ENCODE results near the gene SPATA19. TPM values are rescaled to one million over a fixed set of nuclear protein-coding genes. Genes with fewer than 3 reads are reported as not detected.

The SPATA19 gene
- total RNA-seq, 4 donors from 2014 or later: not detected

DNA sequence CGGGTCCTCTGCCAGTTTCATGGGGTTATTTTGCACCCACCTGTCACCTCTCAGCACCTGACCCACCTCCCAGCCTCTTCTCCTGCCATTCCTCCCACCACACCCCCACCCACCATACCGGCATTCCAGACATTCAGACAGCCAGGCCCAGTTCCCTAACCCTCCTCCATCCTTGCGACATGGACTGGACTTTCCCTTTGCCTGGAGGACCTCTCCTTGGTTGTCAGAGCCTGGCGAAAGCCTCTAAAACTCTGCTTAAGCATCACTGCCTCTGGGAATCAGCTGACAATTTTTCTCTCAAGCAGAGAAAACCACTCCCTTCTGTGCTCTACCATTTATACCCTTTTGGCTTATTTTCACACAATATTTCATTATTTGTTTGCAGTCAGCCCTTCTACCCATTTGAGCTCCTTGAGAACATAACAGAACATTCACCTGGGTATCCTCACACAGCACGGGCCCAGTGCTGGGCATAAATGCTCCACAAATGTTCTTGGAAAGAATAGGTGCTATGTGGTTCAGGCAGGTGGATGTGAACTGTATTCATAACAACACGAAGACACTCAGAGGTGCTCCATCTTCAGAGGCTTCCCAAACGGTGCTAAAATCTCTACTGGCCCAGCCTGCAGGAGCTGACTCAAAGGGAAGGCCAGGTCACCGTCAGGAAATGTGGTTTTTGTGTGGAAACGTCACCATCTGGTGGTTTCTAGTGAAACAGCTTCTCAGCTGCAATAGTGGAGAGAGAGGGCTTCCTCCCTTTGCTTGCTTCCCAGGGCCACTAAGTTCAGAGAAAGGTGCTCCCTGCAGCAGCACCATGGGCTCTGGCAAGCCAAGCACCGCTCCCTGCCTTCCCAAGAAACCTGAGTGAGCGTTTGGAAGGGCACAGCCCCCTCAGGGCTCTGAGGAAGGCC lies 10.4 kb downstream of the SPATA19 start:
- Histone ChIP-seq H3K4me3 (no peak overlapping the region), H3K4me1 (no peaks in the 10 kb centered on the region), H3K9me3 (no peaks in the 10 kb centered on the region), H3K27me3 (no peaks in the 10 kb centered on the region), H3K36me3 (no peaks in the 10 kb centered on the region), H3K27ac (no peak overlapping the region)
- peak in 1 of 3 donors; percentile 53 for DNase-seq
- TF ChIP-seq, protein P1, sequence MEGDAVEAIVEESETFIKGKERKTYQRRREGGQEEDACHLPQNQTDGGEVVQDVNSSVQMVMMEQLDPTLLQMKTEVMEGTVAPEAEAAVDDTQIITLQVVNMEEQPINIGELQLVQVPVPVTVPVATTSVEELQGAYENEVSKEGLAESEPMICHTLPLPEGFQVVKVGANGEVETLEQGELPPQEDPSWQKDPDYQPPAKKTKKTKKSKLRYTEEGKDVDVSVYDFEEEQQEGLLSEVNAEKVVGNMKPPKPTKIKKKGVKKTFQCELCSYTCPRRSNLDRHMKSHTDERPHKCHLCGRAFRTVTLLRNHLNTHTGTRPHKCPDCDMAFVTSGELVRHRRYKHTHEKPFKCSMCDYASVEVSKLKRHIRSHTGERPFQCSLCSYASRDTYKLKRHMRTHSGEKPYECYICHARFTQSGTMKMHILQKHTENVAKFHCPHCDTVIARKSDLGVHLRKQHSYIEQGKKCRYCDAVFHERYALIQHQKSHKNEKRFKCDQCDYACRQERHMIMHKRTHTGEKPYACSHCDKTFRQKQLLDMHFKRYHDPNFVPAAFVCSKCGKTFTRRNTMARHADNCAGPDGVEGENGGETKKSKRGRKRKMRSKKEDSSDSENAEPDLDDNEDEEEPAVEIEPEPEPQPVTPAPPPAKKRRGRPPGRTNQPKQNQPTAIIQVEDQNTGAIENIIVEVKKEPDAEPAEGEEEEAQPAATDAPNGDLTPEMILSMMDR (IDR thresholded peaks at IDR 0.05): peak in 3 of 6 experiments; percentile 53
- TF ChIP-seq POLR2A (IDR thresholded peaks at IDR 0.05): no peak

DNA sequence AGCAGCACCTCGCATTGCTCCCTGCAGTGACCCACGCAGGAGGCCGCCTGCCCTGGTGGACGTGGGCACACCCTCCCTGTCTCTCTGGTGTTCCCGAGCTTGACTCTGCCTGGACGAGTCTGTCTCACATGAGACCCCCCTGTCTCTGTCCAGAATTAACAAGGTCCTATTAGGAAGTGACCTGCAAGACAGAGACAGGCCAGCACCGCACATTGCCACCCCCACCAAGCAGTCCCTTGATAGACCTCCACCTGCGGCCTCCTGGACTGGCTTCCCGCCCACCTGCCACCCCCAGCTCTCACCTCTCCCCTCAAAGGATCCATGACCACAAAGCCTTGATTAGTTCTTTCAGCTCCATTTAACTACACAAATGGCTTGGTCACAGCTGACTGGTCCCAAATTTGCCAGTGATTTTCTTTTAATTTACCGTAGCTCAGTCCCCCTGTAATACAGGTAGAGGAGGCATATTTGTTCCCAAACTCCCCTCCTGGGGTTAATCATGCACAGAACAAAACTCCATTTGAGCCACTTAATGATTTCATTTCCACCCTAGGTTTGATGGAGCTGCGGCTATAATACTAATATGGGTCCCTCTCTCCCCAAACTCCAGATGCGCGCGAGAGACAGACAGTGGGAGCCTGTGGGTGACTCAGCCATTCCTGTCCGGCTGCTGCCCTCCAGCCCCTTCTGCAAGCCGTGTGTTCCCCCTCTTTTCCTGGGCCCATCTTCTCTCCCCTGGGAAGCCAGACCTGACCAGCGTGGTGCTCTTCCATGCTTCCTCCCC lies 11.2 kb downstream of the SPATA19 start:
- no peaks in the 10 kb centered on the region for H3K27me3 ChIP-seq
- no peak overlapping the region for H3K27ac ChIP-seq
- H3K9me3 ChIP-seq: no peaks in the 10 kb centered on the region
- H3K4me1 ChIP-seq: no peaks in the 10 kb centered on the region
- TF ChIP-seq POLR2A (IDR thresholded peaks at IDR 0.05): no peak
- TF ChIP-seq, protein P1 (IDR thresholded peaks at IDR 0.05): no peak
- no peak overlapping the region for H3K4me3 ChIP-seq
- H3K36me3 ChIP-seq: no peaks in the 10 kb centered on the region
- DNase-seq: no peak

DNA sequence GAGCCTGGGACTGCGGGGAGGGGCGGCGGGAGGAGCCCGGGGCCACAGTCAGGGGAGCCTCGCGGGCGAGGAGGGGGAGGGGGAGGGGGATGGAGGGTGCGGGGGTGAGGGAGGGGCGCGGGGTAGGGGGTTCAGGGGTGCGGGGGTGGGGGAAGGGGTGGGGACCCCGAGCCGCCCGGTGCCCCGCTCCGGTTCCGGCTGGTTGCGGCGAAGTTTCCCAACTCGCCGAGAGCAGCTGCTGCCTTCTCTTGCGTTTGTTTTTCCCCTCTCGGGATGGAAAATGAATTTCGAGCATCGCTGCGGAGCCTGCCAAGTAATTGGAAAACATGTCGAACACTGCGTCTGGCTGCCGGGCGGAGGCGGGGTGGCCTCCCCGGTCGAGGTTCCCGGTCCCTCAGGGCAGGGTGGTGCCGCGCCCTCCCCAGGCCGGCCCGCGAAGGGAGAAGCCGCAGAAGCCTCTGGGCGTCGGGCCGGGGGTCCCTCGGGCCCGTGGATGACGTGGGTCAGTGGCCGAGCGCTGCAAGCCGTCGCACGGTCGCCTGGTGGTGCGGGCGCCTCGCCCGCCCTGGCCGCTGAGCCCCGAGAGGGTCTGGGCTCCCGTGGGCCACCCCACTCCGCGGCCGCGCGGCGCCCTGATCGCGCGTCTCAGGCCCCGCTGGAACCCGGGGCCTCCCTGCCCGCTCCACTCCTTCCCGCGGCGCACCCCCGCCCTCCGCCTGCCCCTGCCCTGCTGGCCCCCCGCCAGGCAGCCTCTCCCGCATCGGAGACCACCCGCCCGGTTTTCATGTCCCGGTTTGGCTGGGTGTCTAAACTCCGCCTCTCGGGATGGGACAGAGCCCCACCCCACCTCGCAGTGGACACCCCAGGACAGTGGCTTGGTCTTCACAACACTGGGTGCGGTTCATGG lies 12.1 kb downstream of the SPATA19 start:
- no peak for TF ChIP-seq POLR2A (IDR thresholded peaks at IDR 0.05)
- TF ChIP-seq, protein P1 (IDR thresholded peaks at IDR 0.05): no peak
- H3K4me3 ChIP-seq: no peak overlapping the region
- no peaks in the 10 kb centered on the region for H3K27me3 ChIP-seq
- no peak overlapping the region for H3K27ac ChIP-seq
- H3K4me1 ChIP-seq: no peaks in the 10 kb centered on the region
- no peak for DNase-seq
- no peaks in the 10 kb centered on the region for H3K36me3 ChIP-seq
- H3K9me3 ChIP-seq: no peaks in the 10 kb centered on the region

DNA sequence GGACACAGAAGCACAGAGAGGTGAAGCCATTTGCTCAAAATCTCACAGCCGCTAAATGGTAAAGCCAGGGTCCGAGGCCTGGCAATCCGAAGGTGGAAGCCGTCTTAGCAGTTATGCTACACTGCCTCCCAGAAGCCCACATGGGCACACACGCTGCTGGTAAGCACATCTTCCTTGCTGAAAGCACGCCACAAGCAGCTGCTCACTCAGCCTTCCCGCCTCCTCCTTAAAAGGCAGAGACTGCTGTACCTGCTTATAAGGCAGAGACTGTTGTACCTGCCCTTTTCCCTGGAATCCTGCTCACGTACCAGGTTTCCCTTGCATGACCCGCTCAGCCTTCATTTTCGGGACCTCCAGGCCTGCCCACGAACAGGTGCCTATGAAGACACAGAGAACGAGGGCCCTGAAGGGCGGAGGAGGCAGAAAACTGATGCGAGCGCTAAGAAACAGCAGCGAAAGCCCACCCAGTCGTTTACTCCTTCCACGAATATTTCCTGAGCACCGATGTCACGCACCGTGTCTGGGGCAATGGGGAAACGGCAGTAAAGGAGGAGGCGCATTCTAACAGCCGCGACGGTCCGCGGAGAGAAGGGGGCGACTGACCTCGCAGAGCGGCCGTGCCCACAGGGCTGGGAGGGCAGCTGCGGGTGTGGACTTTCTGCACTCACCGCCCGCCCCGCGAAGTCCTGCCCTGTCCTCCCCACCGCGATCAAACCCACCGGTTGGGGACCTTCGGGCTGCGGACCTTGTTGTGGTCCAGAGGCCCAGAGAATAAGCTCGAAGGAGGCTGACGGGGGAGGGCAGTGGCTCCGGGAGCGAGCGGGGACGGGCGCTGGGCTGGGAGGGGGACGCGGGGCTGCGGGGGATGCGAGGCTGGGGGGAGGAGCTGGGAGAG lies 13.0 kb downstream of the SPATA19 start:
- TF ChIP-seq, protein P1 (IDR thresholded peaks at IDR 0.05): no peak
- TF ChIP-seq POLR2A (IDR thresholded peaks at IDR 0.05): no peak
- Histone ChIP-seq H3K4me1 (no peaks in the 10 kb centered on the region), H3K4me3 (no peak overlapping the region), H3K27me3 (no peaks in the 10 kb centered on the region), H3K9me3 (no peaks in the 10 kb centered on the region), H3K36me3 (no peaks in the 10 kb centered on the region), H3K27ac (no peak overlapping the region)
- no peak for DNase-seq

Measured in Peyer's patch (tissue), 4 donors.